Measurements from ENCODE around the gene ATRN. TPM values are rescaled to one million over a fixed set of nuclear protein-coding genes. Genes with fewer than 3 reads are reported as not detected.

Gene ATRN
- polyA plus RNA-seq, 3 donors = 54.1 to 54.5 (median 54.2) TPM

GRCh38 chr20:3690413-3690812, 219.6 kb downstream of the ATRN start:
- DNase-seq (ENCODE audit: low read depth in 3 of 3, low spot score in 2 of 3) = no peak

- DNase-seq (ENCODE audit: low read depth in 3 of 3, low spot score in 2 of 3) = no peak
These were observed 220.5 kb downstream of the ATRN start for GRCh38 chr20:3691306-3691705.

GRCh38 chr20:3691897-3692296, 221.1 kb downstream of the ATRN start:
- DNase-seq (ENCODE audit: low read depth in 3 of 3, low spot score in 2 of 3) = no peak

- no peak for DNase-seq (ENCODE audit: low read depth in 3 of 3, low spot score in 2 of 3)
These were observed 222.0 kb downstream of the ATRN start for GRCh38 chr20:3692706-3693294.

- no peak for DNase-seq (ENCODE audit: low read depth in 3 of 3, low spot score in 2 of 3)
These were observed 222.6 kb downstream of the ATRN start for GRCh38 chr20:3693376-3693775.

- DNase-seq (ENCODE audit: low read depth in 3 of 3, low spot score in 2 of 3) = no peak
These were observed 224.0 kb downstream of the ATRN start for GRCh38 chr20:3694864-3695263.

- DNase-seq (ENCODE audit: low read depth in 3 of 3, low spot score in 2 of 3) = no peak
These were observed 225.4 kb downstream of the ATRN start for GRCh38 chr20:3696200-3696599.

GRCh38 chr20:3696745-3697587, 226.1 kb downstream of the ATRN start:
- no peak for DNase-seq (ENCODE audit: low read depth in 3 of 3, low spot score in 2 of 3)

- no peak for DNase-seq (ENCODE audit: low read depth in 3 of 3, low spot score in 2 of 3)
These were observed 226.9 kb downstream of the ATRN start for GRCh38 chr20:3697588-3698305.

- no peak for DNase-seq (ENCODE audit: low read depth in 3 of 3, low spot score in 2 of 3)
These were observed 227.8 kb downstream of the ATRN start for GRCh38 chr20:3698591-3699001.

- no peak for DNase-seq (ENCODE audit: low read depth in 3 of 3, low spot score in 2 of 3)
These were observed 228.2 kb downstream of the ATRN start for GRCh38 chr20:3699037-3699436.

Other genes with a start within 250 kb of the ATRN start
- 1 to 10 TPM; 1.6 to 1.7 (median 1.6) TPM for gene SLC4A11, start 231.8 kb upstream of the ATRN start, polyA plus RNA-seq (ENCODE audit: insufficient read length in 3 of 3)
- gene DNAAF9, start 63.3 kb upstream of the ATRN start, polyA plus RNA-seq (ENCODE audit: insufficient read length in 3 of 3) = 10 to 100 TPM; 26.0 to 28.6 (median 26.0) TPM
- gene GFRA4, start 192.4 kb downstream of the ATRN start, polyA plus RNA-seq (ENCODE audit: insufficient read length in 3 of 3) = not detected
- gene ADAM33, start 211.0 kb downstream of the ATRN start, polyA plus RNA-seq (ENCODE audit: insufficient read length in 3 of 3) = 1 to 10 TPM; 3.9 to 5.1 (median 4.2) TPM
- under 1 TPM; 0.58 to 0.72 (median 0.60) TPM for gene SIGLEC1, start 241.6 kb downstream of the ATRN start, polyA plus RNA-seq (ENCODE audit: insufficient read length in 3 of 3)